Activated CD8-positive, alpha-beta T cell treated with anti-CD3 and anti-CD28 coated beads, Interleukin-2, amount 10 ng/mL, durations not matched to agents 7 days and 5 days (primary cell): Measurements from ENCODE around the gene C19orf47. TPM values are rescaled to one million over a fixed set of nuclear protein-coding genes. Genes with fewer than 3 reads are reported as not detected.

Experiments used
- ATAC-seq: fragments of 150-1000 bp; cut with Tn5 transposase; one replicate; pipeline ENCODE4 v1.10.0; 2021; ENCODE audit warnings: moderate library complexity
- CTCF ChIA-PET: fragments of 350-600 bp; sonication (Branson Sonifier 250); formaldehyde crosslinking; loops from one replicate; lab custom pipeline; 2021; ENCODE audit warnings: antibody characterized with exemption; lab: Charles Lee
- POLR2A ChIA-PET: fragments of 350-600 bp; sonication (Branson Sonifier 250); formaldehyde crosslinking; loops from one replicate; lab custom pipeline; 2021; ENCODE audit warnings: antibody characterized with exemption; lab: Charles Lee
- DNase-seq: peaks from one replicate; pipeline ENCODE4 v3.0.0-alpha.2; 2020
- H3K27ac Mint-ChIP-seq: one replicate; pipeline ENCODE4 v1.8.0; 2021; ENCODE audit warnings: mild to moderate bottlenecking, mixed read lengths
- H3K27me3 Mint-ChIP-seq: one replicate; pipeline ENCODE4 v1.8.0; 2021; ENCODE audit warnings: low read depth, mixed read lengths
- H3K36me3 Mint-ChIP-seq: one replicate; pipeline ENCODE4 v1.8.0; 2021; ENCODE audit warnings: low read depth, mixed read lengths
- H3K4me1 Mint-ChIP-seq: one replicate; pipeline ENCODE4 v1.8.0; 2021; ENCODE audit warnings: low read depth, mixed read lengths
- H3K4me3 Mint-ChIP-seq: one replicate; pipeline ENCODE4 v1.8.0; 2021; ENCODE audit warnings: mild to moderate bottlenecking, mixed read lengths
- H3K9me3 Mint-ChIP-seq: one replicate; pipeline ENCODE4 v1.8.0; 2022; ENCODE audit warnings: mixed read lengths; ENCODE audit not compliant: insufficient read depth
- total RNA-seq, 2 experiments: library from RNA; stranded (reverse); gene quantifications; one replicate each; pipeline ENCODE4 v1.2.3, GENCODE V29; 2021

The C19orf47 gene
- total RNA-seq, 2 experiments from 2014 or later, result 27.7 to 28.3 TPM

- Mint-ChIP-seq H3K9me3 (no peaks in the 10 kb centered on the region), H3K4me1 (peaks cover 47% of the 10 kb centered on the region), H3K27ac (peak overlapping the region; percentile 1), H3K36me3 (peaks cover 5% of the 10 kb centered on the region), H3K27me3 (no peaks in the 10 kb centered on the region), H3K4me3 (no peak overlapping the region)
- ChIA-PET POLR2A (no interaction called here), CTCF (no interaction called here)
- DNase-seq (no peak), ATAC-seq (no peak)
Measured at GRCh38 chr19:40360020-40360707, 12.0 kb upstream of the C19orf47 start.

- POLR2A ChIA-PET, result no interaction called here
- Mint-ChIP-seq H3K27ac (no peak overlapping the region), H3K27me3 (no peaks in the 10 kb centered on the region), H3K9me3 (no peaks in the 10 kb centered on the region), H3K4me1 (peaks cover 41% of the 10 kb centered on the region), H3K4me3 (no peak overlapping the region), H3K36me3 (peaks cover 3% of the 10 kb centered on the region)
- DNase-seq (no peak), ATAC-seq (no peak)
- CTCF ChIA-PET, result no interaction called here
Measured at GRCh38 chr19:40358773-40359172, 10.6 kb upstream of the C19orf47 start.

- POLR2A ChIA-PET, result no interaction called here
Measured at GRCh38 chr19:40357640-40358039, 9.4 kb upstream of the C19orf47 start.

GRCh38 chr19:40356681-40357595 lies 8.7 kb upstream of the C19orf47 start:
- no peak for ATAC-seq
- ChIA-PET CTCF (interaction anchor here (1.0 to 1.3 kb wide), 3 partner anchors 52 to 107 kb away, joined by 3 to 7 read pairs (median 4); no protein-coding TSS in a partner anchor), POLR2A (interaction anchor here (1.0 kb wide), 1 partner anchor 63 kb away, joined by 3 read pairs; no protein-coding TSS in a partner anchor)
- peaks cover 26% of the 10 kb centered on the region for H3K4me1 Mint-ChIP-seq
- H3K36me3 Mint-ChIP-seq, result peaks cover 2% of the 10 kb centered on the region
- no peaks in the 10 kb centered on the region for H3K27me3 Mint-ChIP-seq
- H3K27ac Mint-ChIP-seq, result peak overlapping the region; percentile 34
- no peaks in the 10 kb centered on the region for H3K9me3 Mint-ChIP-seq
- DNase-seq, result no peak
- H3K4me3 Mint-ChIP-seq, result no peak overlapping the region

More at GRCh38 chr19:40357640-40358039, 9.4 kb upstream of the C19orf47 start:
- no peak overlapping the region for H3K4me3 Mint-ChIP-seq
- no peaks in the 10 kb centered on the region for H3K27me3 Mint-ChIP-seq
- H3K4me1 Mint-ChIP-seq, result peaks cover 31% of the 10 kb centered on the region
- DNase-seq (no peak), ATAC-seq (no peak)
- H3K9me3 Mint-ChIP-seq, result no peaks in the 10 kb centered on the region
- CTCF ChIA-PET, result no interaction called here
- peaks cover 3% of the 10 kb centered on the region for H3K36me3 Mint-ChIP-seq
- no peak overlapping the region for H3K27ac Mint-ChIP-seq

GRCh38 chr19:40355975-40356680 lies 7.9 kb upstream of the C19orf47 start:
- no peaks in the 10 kb centered on the region for H3K9me3 Mint-ChIP-seq
- peaks cover 29% of the 10 kb centered on the region for H3K4me1 Mint-ChIP-seq
- no peak for ATAC-seq
- no peak overlapping the region for H3K27ac Mint-ChIP-seq
- CTCF ChIA-PET, result interaction anchor here (1.0 to 1.3 kb wide), 3 partner anchors 51 to 108 kb away, joined by 3 to 7 read pairs (median 4); no protein-coding TSS in a partner anchor
- no peak for DNase-seq
- POLR2A ChIA-PET, result interaction anchor here (1.0 kb wide), 1 partner anchor 64 kb away, joined by 3 read pairs; no protein-coding TSS in a partner anchor
- H3K27me3 Mint-ChIP-seq, result no peaks in the 10 kb centered on the region
- H3K4me3 Mint-ChIP-seq, result no peak overlapping the region
- H3K36me3 Mint-ChIP-seq, result peaks cover 2% of the 10 kb centered on the region

- H3K4me1 Mint-ChIP-seq, result peaks cover 38% of the 10 kb centered on the region
- ChIA-PET POLR2A (interaction anchor here (1.0 kb wide), 1 partner anchor 72 kb away, joined by 9 read pairs; no protein-coding TSS in a partner anchor), CTCF (interaction anchor here (1.0 to 2.6 kb wide), 3 partner anchors 44 to 286 kb away, joined by 3 to 10 read pairs (median 5); no protein-coding TSS in a partner anchor)
- peaks cover 2% of the 10 kb centered on the region for H3K27me3 Mint-ChIP-seq
- DNase-seq, result peak; percentile 40
- H3K27ac Mint-ChIP-seq, result peak overlapping the region; percentile 89
- peaks cover 5% of the 10 kb centered on the region for H3K36me3 Mint-ChIP-seq
- H3K9me3 Mint-ChIP-seq, result no peaks in the 10 kb centered on the region
- H3K4me3 Mint-ChIP-seq, result peak overlapping the region; percentile 86
- ATAC-seq, result no peak
Measured at GRCh38 chr19:40348961-40349507, 837 bp upstream of the C19orf47 start.

- Mint-ChIP-seq H3K4me1 (peaks cover 30% of the 10 kb centered on the region), H3K36me3 (peaks cover 8% of the 10 kb centered on the region), H3K9me3 (no peaks in the 10 kb centered on the region), H3K27ac (no peak overlapping the region), H3K27me3 (peaks cover 2% of the 10 kb centered on the region), H3K4me3 (no peak overlapping the region)
- CTCF ChIA-PET, result no interaction called here
- POLR2A ChIA-PET, result no interaction called here
- DNase-seq (no peak), ATAC-seq (no peak)
Measured at GRCh38 chr19:40344422-40344821, 3.8 kb downstream of the C19orf47 start.

GRCh38 chr19:40342644-40343311 lies 5.4 kb downstream of the C19orf47 start:
- CTCF ChIA-PET, result no interaction called here
- DNase-seq, result no peak
- H3K36me3 Mint-ChIP-seq, result peaks cover 10% of the 10 kb centered on the region
- no peaks in the 10 kb centered on the region for H3K27me3 Mint-ChIP-seq
- POLR2A ChIA-PET, result no interaction called here
- no peak overlapping the region for H3K4me3 Mint-ChIP-seq
- no peaks in the 10 kb centered on the region for H3K9me3 Mint-ChIP-seq
- H3K4me1 Mint-ChIP-seq, result peaks cover 24% of the 10 kb centered on the region
- peak overlapping the region; percentile 25 for H3K27ac Mint-ChIP-seq
- ATAC-seq, result no peak

GRCh38 chr19:40341601-40342482 lies 6.4 kb downstream of the C19orf47 start:
- Mint-ChIP-seq H3K4me3 (no peak overlapping the region), H3K27ac (peak overlapping the region; percentile 9), H3K4me1 (peaks cover 16% of the 10 kb centered on the region), H3K27me3 (no peaks in the 10 kb centered on the region), H3K9me3 (no peaks in the 10 kb centered on the region), H3K36me3 (peaks cover 10% of the 10 kb centered on the region)
- ATAC-seq (no peak), DNase-seq (no peak)
- CTCF ChIA-PET, result no interaction called here
- POLR2A ChIA-PET, result interaction anchor here (1.0 kb wide), 1 partner anchor 19 kb away, joined by 3 read pairs; no protein-coding TSS in a partner anchor
